Measurements from ENCODE around the gene TNFSF9.
"Not testable (repeated sequence)": the region's sequence is repeated elsewhere in the genome, so short reads cannot be mapped to it uniquely, and the experiment has no call there.

DNA sequence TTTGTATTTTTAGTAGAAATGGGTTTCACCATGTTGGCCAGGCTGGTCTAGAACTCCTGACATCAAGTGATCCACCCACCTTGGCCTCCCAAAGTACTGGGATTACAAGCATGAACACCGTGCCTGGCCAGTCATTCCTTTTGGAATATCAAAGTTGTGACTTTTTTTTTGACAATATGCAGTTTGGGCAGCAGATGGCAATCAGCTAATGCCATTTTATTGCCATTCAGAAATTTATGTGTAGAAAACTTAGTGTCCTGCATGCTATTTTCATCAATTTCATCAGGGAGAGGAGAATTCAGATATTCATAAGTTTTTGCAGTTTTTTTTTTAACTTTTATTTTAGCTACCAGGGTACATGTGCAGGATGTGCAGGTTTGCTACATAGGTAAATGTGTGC lies 31.6 kb downstream of the TNFSF9 start:
- TF ChIP-seq, protein P1, sequence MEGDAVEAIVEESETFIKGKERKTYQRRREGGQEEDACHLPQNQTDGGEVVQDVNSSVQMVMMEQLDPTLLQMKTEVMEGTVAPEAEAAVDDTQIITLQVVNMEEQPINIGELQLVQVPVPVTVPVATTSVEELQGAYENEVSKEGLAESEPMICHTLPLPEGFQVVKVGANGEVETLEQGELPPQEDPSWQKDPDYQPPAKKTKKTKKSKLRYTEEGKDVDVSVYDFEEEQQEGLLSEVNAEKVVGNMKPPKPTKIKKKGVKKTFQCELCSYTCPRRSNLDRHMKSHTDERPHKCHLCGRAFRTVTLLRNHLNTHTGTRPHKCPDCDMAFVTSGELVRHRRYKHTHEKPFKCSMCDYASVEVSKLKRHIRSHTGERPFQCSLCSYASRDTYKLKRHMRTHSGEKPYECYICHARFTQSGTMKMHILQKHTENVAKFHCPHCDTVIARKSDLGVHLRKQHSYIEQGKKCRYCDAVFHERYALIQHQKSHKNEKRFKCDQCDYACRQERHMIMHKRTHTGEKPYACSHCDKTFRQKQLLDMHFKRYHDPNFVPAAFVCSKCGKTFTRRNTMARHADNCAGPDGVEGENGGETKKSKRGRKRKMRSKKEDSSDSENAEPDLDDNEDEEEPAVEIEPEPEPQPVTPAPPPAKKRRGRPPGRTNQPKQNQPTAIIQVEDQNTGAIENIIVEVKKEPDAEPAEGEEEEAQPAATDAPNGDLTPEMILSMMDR (IDR thresholded peaks at IDR 0.05), result not testable (repeated sequence)
- not testable (repeated sequence) for TF ChIP-seq POLR2A (IDR thresholded peaks at IDR 0.05)

Measured in esophagus squamous epithelium (tissue), 4 donors.